Type B pancreatic cell (in vitro differentiated cells): ENCODE results near the gene BIVM. TPM values are rescaled to one million over a fixed set of nuclear protein-coding genes. Genes with fewer than 3 reads are reported as not detected.

Experiments used
- DNase-seq: peaks from one replicate; pipeline ENCODE4 v3.0.0; 2021; ENCODE audit warnings: mixed read lengths; ENCODE audit not compliant: unreplicated experiment; ENCODE audit errors: extremely low spot score
- H3K27ac Mint-ChIP-seq: 2 replicates; pipeline ENCODE4 v1.8.0; 2021; ENCODE audit warnings: mild to moderate bottlenecking, mixed read lengths
- H3K27me3 Mint-ChIP-seq: 2 replicates; pipeline ENCODE4 v1.8.0; 2021; ENCODE audit warnings: mixed read lengths
- H3K36me3 Mint-ChIP-seq: 2 replicates; pipeline ENCODE4 v1.8.0; 2021; ENCODE audit warnings: mixed read lengths
- H3K4me1 Mint-ChIP-seq: one replicate; pipeline ENCODE4 v1.8.0; 2021; ENCODE audit warnings: mixed read lengths; ENCODE audit not compliant: unreplicated experiment
- H3K4me3 Mint-ChIP-seq: 2 replicates; pipeline ENCODE4 v1.8.0; 2021; ENCODE audit warnings: mild to moderate bottlenecking, mixed read lengths
- H3K9me3 Mint-ChIP-seq: 2 replicates; pipeline ENCODE4 v1.8.0; 2021; ENCODE audit warnings: mixed read lengths
- CTCF ChIP-seq: fragments of 200-600 bp; sonication (generic); conservative IDR thresholded peaks from 2 replicates; pipeline ENCODE4 v1.5.0; 2021; ENCODE audit warnings: antibody characterized with exemption, mild to moderate bottlenecking
- long read RNA-seq: library from polyadenylated mRNA; unstranded; transcript quantifications from one replicate; pipeline ENCODE4 v2.0.0, GENCODE V29; 2020
- total RNA-seq: library from RNA; stranded (reverse); gene quantifications from 2 replicates; pipeline ENCODE4 v1.2.1, GENCODE V29; 2021; ENCODE audit warnings: low replicate concordance

Gene BIVM
- total RNA-seq: 17.1 and 30.0 TPM in 2 replicates
- long read RNA-seq, transcript BIVM-201 (11 exons, 3,859 nt): major isoform, 20 of 55 reads
- long read RNA-seq, partial matches to known transcripts: 1 of 55 reads
- long read RNA-seq, other reads (novel, unspliced or antisense): 34 of 55 reads

- Mint-ChIP-seq H3K27ac (peak within 1 kb of the TSS; percentile 87), H3K36me3 (peaks cover 10% of the 10 kb centered on the region), H3K27me3 (no peaks in the 10 kb centered on the region), H3K9me3 (no peaks in the 10 kb centered on the region), H3K4me1 (peaks cover 15% of the 10 kb centered on the region), H3K4me3 (peak within 1 kb of the TSS; percentile 99)
- DNase-seq: peak; percentile 90
- TF ChIP-seq CTCF: no peak
Measured at GRCh38 chr13:102798581-102799425, at the start of gene BIVM, which contains the start of gene POGLUT2. BIVM (plus strand) TSS chr13:102799119; CDS start chr13:102807268, 8,149 bp downstream. POGLUT2 (minus strand) TSS chr13:102798976; CDS start chr13:102798670, 306 bp downstream.

GRCh38 chr13:102751886-102752285, 47.0 kb upstream of the BIVM start:
- peaks cover 5% of the 10 kb centered on the region for H3K27me3 Mint-ChIP-seq
- H3K4me1 Mint-ChIP-seq: no peaks in the 10 kb centered on the region
- H3K9me3 Mint-ChIP-seq: no peaks in the 10 kb centered on the region
- no peak overlapping the region for H3K27ac Mint-ChIP-seq
- no peak for TF ChIP-seq CTCF
- no peak for DNase-seq
- no peaks in the 10 kb centered on the region for H3K36me3 Mint-ChIP-seq
- no peak overlapping the region for H3K4me3 Mint-ChIP-seq

- Mint-ChIP-seq H3K4me1 (no peaks in the 10 kb centered on the region), H3K27ac (no peak overlapping the region), H3K36me3 (no peaks in the 10 kb centered on the region), H3K27me3 (no peaks in the 10 kb centered on the region), H3K9me3 (no peaks in the 10 kb centered on the region), H3K4me3 (no peak overlapping the region)
- no peak for TF ChIP-seq CTCF
- DNase-seq: no peak
Measured at GRCh38 chr13:102757006-102757405, 41.9 kb upstream of the BIVM start.

- H3K27ac Mint-ChIP-seq: no peak overlapping the region
- TF ChIP-seq CTCF: no peak
- H3K27me3 Mint-ChIP-seq: no peaks in the 10 kb centered on the region
- H3K9me3 Mint-ChIP-seq: no peaks in the 10 kb centered on the region
- H3K4me3 Mint-ChIP-seq: no peak overlapping the region
- no peaks in the 10 kb centered on the region for H3K4me1 Mint-ChIP-seq
- no peaks in the 10 kb centered on the region for H3K36me3 Mint-ChIP-seq
- DNase-seq: no peak
Measured at GRCh38 chr13:102758842-102759241, 40.1 kb upstream of the BIVM start.

GRCh38 chr13:102761071-102761470, 37.8 kb upstream of the BIVM start:
- no peaks in the 10 kb centered on the region for H3K36me3 Mint-ChIP-seq
- no peak for DNase-seq
- no peaks in the 10 kb centered on the region for H3K9me3 Mint-ChIP-seq
- TF ChIP-seq CTCF: no peak
- no peaks in the 10 kb centered on the region for H3K27me3 Mint-ChIP-seq
- H3K27ac Mint-ChIP-seq: no peak overlapping the region
- H3K4me1 Mint-ChIP-seq: no peaks in the 10 kb centered on the region
- no peak overlapping the region for H3K4me3 Mint-ChIP-seq
